Left kidney (tissue), 2 donors: ENCODE results near the gene FAM78A. TPM values are rescaled to one million over a fixed set of nuclear protein-coding genes. Genes with fewer than 3 reads are reported as not detected.
A peak's percentile ranks its signal among the peaks of the same experiment; 100 is the strongest.
"Not testable (repeated sequence)": the region's sequence is repeated elsewhere in the genome, so short reads cannot be mapped to it uniquely, and the experiment has no call there.

Source experiments
- DNase-seq: peaks from one replicate; pipeline ENCODE4 v3.0.0-alpha.2; 2013
- polyA plus RNA-seq: library from polyadenylated mRNA; unstranded; fragments of 120-200 nt; gene quantifications from one replicate; pipeline ENCODE4 v1.2.1, GENCODE V29; 2013; ENCODE audit not compliant: insufficient read length

Gene FAM78A
- polyA plus RNA-seq, 1 donor = 2.4 TPM

DNA sequence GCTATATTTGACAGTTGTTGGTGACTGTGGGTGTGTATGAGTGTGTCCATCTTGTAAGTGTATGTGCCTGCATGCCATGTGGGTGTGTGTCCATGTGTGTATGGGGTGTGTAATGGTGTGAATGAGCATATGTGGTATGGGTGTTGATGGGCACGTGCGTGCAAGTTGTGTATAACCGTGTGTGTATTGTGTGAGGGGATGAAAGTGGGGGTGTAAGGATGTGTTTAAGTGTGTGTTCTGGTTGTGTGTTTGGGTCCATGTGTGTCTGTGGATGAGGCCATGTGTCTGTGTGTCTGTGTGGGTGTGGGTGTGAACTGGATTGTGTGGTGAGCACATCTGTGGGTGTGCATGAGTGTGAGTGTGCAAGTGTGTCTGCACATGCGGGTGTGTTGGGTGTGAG lies 5.9 kb upstream of the FAM78A start:
- no peak for DNase-seq

- no peak for DNase-seq
These were observed 5.0 kb upstream of the FAM78A start for GRCh38 chr9:131281119-131281965.

DNA sequence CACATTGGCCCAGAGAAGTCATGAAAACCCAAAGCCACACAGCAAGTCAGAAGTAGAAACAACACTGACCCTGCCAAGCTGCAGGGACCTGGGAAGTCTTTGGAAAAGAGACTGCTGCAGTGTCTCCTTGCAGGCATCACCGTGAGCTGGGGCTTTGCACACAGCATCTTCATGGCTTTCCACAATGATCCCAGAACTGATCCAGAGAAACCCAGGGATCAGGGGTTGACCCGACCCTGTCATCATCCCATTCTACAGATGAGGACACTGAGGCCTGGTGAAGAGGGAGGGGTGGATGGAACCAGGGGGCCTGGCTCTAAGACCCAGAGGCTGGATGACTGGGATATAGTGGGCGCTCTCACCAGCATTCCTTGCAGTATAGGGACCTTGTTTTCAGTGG lies 4.3 kb upstream of the FAM78A start:
- no peak for DNase-seq

GRCh38 chr9:131279863-131280570 lies 3.7 kb upstream of the FAM78A start:
- no peak for DNase-seq

DNA sequence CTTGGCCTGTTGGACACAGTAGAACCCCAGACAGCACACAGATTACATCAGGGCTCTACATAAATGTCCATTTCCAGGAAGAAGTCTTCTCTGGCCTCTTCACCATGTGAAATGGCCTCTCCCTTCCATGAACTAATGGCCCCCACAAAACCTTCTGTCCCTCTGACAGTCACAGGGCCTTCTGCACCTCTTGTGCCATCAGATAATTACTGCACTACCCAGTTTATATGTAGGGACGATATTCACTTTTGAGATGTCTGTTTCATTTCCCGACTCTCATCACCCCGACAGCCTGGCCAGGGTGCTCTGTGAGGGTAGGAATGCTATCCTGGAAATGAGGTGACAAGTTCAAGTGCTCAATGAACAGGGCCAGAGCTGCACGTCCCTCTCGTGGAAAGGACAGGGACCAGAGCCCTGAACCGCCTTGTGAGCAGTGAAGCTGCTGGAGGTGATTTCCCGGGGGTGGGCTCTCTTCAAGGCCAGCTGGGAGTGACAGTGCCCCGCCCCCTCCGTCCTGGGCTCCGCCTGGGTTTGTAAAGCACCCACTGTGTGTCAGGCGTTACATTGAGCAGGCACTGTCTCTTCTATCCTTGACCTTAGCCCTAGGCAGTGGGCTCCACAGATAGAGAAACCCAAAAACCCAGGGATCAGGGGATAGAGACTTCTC lies 3.0 kb upstream of the FAM78A start:
- no peak for DNase-seq

GRCh38 chr9:131278702-131279111 lies 2.4 kb upstream of the FAM78A start:
- no peak for DNase-seq

GRCh38 chr9:131277910-131278701 lies 1.8 kb upstream of the FAM78A start:
- DNase-seq = peak; percentile 82

GRCh38 chr9:131277287-131277909 lies 1.1 kb upstream of the FAM78A start:
- no peak for DNase-seq

GRCh38 chr9:131276891-131277286 lies 579 bp upstream of the FAM78A start:
- DNase-seq = no peak

DNA sequence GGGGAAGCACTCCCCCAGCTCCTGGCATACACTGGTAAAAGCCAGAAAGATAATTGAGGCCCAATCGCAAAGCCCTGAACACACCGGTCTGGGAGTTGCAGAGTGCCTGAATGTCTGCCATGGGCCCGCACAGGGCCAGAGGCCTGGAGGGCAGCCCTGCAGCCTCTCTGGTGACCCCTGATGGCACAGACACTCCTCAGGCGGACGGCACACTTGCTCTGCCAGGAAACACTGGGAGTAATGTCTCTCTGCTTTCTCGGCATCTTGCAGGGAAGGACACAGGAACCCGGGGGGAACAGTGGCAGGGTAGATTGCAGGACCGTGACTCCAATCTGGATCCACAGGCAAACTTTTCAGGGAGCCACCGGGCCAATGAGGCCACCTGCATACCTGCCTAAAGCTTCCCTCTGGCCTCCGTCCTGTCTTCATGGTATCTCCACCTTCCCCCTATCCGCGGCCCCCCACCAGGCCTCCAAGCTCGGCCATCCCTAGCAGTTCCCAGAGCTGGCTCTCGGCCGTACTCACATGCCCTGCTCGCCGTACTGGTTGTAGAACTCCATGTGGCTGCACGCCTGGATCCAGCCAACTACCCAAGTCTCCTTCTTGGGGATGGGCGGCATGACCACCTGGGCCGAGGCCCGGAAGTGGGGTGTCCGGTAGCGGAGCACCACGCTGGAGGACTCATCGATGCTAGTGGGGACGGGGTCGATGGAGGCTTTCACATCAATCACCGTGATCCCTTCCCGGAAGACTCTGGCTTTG lies 797 bp downstream of the FAM78A start:
- DNase-seq = no peak

GRCh38 chr9:131274674-131275331 lies 1.5 kb downstream of the FAM78A start:
- no peak for DNase-seq

DNA sequence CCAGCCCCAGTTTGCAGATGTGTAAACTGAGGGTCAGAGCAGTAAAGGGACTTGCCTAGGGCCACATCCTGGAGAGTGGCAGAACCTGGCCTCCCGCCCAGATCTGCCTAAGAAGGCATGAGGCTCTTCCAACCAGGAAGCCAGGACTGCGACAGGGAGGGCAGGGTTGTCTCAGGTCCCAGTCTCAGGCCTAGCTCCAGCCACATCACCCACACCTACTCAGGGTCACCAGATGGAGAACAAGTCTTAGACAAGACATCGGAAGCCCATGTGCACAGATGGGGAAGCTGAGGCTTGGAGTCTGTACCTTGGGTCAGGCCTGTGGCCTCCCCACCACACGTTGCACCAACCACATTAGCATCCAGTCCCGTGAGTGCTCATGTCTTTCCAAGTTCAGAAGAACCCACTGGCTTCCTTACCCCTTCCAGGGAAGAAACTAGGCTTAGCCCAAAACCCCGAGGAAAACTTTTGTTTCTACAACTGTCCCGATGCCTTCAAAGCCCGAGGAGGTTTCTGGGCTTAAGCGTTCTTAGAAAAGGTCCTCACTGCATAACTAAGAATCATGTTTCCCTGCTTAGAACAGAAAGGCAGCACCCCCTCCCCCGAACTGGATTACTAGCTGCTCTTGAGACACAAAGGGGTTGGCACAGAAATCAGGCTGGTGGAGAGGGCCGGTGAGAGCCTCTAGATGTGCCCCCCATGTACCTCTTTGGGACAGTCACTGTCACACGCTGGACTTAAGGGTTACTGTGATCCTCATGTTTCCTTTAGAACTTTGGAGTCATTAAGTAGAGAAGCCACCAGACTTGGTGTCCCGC lies 2.2 kb downstream of the FAM78A start:
- DNase-seq = no peak

DNA sequence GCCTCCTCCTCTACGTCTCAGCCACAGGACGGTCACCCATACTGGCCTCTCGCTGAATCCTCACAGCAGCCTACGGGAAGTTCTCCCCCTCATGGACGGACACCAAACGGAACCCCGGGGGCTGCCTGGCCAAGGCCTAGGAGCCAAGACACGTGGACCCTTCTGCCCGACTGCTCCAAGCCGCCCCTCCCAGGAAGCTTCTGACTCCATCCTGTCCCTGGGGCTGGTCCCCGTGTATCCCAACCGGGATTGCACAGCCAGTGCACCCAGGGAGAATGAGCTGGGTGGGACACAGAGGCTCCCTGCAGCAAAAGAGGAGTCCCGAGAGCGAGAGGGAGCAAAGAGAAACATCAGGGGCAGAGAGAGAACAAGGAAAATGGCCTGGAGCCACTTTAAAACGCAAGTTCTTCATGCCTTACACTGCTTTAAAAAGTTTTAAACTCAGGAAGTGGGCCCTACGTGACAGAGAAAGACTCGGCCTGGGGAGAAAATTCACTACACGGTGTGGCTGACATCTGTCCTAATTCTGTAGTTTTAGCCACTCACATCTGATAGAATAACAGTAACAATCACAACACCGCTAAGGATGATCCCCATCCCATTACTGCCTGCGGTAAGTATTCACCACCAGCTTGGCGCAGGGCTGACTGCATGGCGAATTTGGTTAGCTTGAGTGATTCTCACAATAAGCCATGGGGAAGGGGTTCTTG lies 3.0 kb downstream of the FAM78A start:
- no peak for DNase-seq

DNA sequence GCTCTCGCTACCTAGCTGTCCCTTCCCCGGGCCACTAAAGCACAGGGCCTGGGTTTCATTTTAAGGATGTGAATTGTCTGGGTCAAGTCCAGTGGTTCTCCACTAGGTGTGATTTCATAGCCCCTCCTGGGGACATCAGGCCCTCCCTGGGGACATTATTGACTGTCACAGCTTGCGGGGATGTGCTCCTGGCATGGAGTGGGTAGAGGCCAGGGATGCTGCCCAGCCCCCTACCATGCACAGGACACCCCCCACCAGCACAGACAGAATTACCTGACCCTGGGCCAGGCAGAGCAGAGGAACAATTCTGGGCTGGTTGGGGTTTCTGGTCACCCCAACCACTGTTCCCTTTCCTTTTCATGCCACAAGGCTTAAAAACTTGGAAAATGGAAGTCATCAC lies 4.1 kb downstream of the FAM78A start:
- no peak for DNase-seq

- no peak for DNase-seq
These were observed 4.8 kb downstream of the FAM78A start for GRCh38 chr9:131271506-131271931.

DNA sequence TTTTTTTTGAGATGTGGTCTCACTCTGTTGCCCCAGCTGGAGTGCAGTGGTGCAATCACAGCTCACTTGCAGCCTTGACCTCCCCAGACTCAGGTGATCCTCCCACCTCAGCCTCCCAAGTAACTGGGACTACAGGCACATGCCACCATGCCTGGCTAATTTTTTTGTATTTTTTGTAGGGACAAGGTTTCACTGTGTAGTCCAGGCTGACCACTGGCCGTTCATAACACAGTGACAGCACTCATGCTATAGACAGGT lies 5.4 kb downstream of the FAM78A start:
- not testable (repeated sequence) for DNase-seq

- DNase-seq = no peak
These were observed 5.9 kb downstream of the FAM78A start for GRCh38 chr9:131270171-131271015.
